SU-DHL-6 (cell line): Measurements from ENCODE around the gene GPR132.

Source experiments
- EZH2phosphoT487 ChIP-seq: fragments of 200-600 bp; sonication (generic), shearing (Covaris generic); conservative IDR thresholded peaks from 2 replicates; pipeline ENCODE4 v1.6.1; 2018; ENCODE audit warnings: mild to moderate bottlenecking, antibody characterized with exemption, low read length, moderate library complexity, mixed read lengths
- TF ChIP-seq, protein P1 (sequence below): fragments of 200-600 bp; sonication (generic); IDR thresholded peaks from one replicate; pipeline ENCODE4 v1.5.1; 2017; ENCODE audit warnings: antibody characterized with exemption, mild to moderate bottlenecking, low read length, moderate library complexity; ENCODE audit not compliant: insufficient read depth, poor library complexity, severe bottlenecking

DNA sequence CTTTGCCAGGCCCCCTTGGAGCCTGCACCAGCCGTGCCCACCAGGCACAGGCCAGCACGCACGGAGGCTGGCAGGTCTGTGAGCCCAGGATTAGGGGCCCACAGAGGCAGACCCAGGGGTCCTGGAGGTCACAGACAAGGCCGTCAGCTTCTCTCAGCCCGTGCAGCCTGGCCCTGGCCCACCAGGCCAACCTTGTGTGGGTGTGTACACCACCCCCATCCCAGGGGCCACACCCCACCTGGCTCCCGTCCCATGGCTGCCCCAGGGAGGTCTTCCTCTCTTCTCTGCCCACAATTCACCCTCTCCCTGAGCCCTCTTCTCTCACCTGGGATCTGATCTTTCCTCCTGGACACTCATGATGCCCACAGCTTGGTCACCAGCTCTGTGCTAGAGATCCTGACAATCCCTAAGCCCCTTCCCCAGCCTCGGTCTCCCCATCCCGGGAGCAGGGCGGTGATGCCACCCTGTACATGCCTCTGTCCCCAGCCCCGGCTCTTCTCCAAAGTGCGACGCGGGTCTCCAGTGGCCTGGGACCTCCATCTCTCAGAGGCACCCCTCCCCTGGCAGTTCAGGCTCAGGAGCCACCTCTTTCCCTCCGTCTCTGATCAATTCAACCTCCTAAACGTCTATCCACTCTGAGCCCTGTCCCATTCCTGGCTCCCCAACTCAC lies 31.1 kb upstream of the GPR132 start:
- TF ChIP-seq, protein P1, sequence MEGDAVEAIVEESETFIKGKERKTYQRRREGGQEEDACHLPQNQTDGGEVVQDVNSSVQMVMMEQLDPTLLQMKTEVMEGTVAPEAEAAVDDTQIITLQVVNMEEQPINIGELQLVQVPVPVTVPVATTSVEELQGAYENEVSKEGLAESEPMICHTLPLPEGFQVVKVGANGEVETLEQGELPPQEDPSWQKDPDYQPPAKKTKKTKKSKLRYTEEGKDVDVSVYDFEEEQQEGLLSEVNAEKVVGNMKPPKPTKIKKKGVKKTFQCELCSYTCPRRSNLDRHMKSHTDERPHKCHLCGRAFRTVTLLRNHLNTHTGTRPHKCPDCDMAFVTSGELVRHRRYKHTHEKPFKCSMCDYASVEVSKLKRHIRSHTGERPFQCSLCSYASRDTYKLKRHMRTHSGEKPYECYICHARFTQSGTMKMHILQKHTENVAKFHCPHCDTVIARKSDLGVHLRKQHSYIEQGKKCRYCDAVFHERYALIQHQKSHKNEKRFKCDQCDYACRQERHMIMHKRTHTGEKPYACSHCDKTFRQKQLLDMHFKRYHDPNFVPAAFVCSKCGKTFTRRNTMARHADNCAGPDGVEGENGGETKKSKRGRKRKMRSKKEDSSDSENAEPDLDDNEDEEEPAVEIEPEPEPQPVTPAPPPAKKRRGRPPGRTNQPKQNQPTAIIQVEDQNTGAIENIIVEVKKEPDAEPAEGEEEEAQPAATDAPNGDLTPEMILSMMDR: no peak
- no peak for TF ChIP-seq EZH2phosphoT487
